Right lobe of liver (tissue), 4 donors: ENCODE measurements around the gene CTBP1.

ENCODE experiments used
- CTCF ChIP-seq, 4 donors: fragments of 200-600 bp in 3 of 4; fragments of 450-650 bp in 1 of 4; IDR thresholded peaks; one replicate each; pipeline versions ENCODE4 v1.5.1 to v1.8.0; 2016 to 2022; ENCODE audit warnings: antibody characterized with exemption in 4 of 4, mild to moderate bottlenecking in 2 of 4
- POLR2A ChIP-seq: fragments of 450-650 bp; IDR thresholded peaks from one replicate; pipeline ENCODE4 v1.6.1; 2017; ENCODE audit warnings: antibody characterized with exemption, mild to moderate bottlenecking
- donor health status: DM: no; HTN: no; CAD: no.
- donor health status: DM: no; HTN: no; CAD: no.
- donor health status: DM: no; HTN: yes; CAD: no.

GRCh38 chr4:1253831-1254230 lies 4.9 kb upstream of the CTBP1 start:
- no peak for TF ChIP-seq CTCF (IDR thresholded peaks at IDR 0.05)
- TF ChIP-seq POLR2A: no peak
